Activated CD4-positive, alpha-beta T cell treated with anti-CD3 and anti-CD28 coated beads, Interleukin-2, amount 10 ng/mL, durations not matched to agents 24 days and 14 days (primary cell): Measurements from ENCODE around the gene ALK. TPM values are rescaled to one million over a fixed set of nuclear protein-coding genes. Genes with fewer than 3 reads are reported as not detected.

Experiments used
- DNase-seq: peaks from one replicate; pipeline ENCODE4 v3.0.0; 2022
- H3K27ac Mint-ChIP-seq: one replicate; pipeline ENCODE4 v1.8.0; 2022; ENCODE audit warnings: mild to moderate bottlenecking, mixed read lengths
- H3K27me3 Mint-ChIP-seq: one replicate; pipeline ENCODE4 v1.8.0; 2022; ENCODE audit warnings: mixed read lengths
- H3K36me3 Mint-ChIP-seq: one replicate; pipeline ENCODE4 v1.8.0; 2022; ENCODE audit warnings: low read depth, mild to moderate bottlenecking, mixed read lengths
- H3K4me1 Mint-ChIP-seq: one replicate; pipeline ENCODE4 v1.8.0; 2021; ENCODE audit warnings: mixed read lengths
- H3K4me3 Mint-ChIP-seq: one replicate; pipeline ENCODE4 v1.8.0; 2022; ENCODE audit warnings: mild to moderate bottlenecking, moderate library complexity, mixed read lengths
- H3K9me3 Mint-ChIP-seq: one replicate; pipeline ENCODE4 v1.8.0; 2021; ENCODE audit warnings: mixed read lengths
- intact Hi-C: fragments of 100-400 bp; cut with micrococcal nuclease; formaldehyde crosslinking; loops from one replicate; pipeline ENCODE4 v1.15.1; 2023
- total RNA-seq: library from RNA; stranded (reverse); gene quantifications from 2 replicates; pipeline ENCODE4 v1.2.3, GENCODE V29; 2022

The ALK gene
- total RNA-seq, 1 donor from 2014 or later, result not detected

DNA sequence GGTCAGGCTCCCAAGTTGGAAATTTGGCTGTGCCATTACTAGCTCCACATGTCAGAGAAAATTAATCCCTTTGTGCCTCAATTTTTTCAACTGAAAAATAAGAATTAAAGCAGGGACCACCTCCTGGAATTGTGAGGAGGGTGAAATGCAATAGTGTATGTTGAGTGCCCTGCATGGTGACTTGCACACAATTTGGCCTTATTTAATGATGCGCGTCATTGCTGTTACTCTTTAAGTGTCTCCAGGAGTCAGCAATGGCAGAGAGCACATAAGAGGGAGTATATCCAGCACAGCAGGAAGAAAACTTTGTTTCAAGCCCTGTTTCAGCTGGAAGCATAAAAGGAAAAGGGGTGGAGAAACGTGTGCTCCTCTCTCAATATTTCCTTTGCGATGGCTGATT, 215.8 kb downstream of the ALK start:
- H3K27me3 Mint-ChIP-seq, result peaks cover 6% of the 10 kb centered on the region
- no peak overlapping the region for H3K27ac Mint-ChIP-seq
- no peaks in the 10 kb centered on the region for H3K4me1 Mint-ChIP-seq
- H3K36me3 Mint-ChIP-seq, result no peaks in the 10 kb centered on the region
- no peak for DNase-seq
- no peaks in the 10 kb centered on the region for H3K9me3 Mint-ChIP-seq
- intact Hi-C loops, result no loop called here
- no peak overlapping the region for H3K4me3 Mint-ChIP-seq

DNA sequence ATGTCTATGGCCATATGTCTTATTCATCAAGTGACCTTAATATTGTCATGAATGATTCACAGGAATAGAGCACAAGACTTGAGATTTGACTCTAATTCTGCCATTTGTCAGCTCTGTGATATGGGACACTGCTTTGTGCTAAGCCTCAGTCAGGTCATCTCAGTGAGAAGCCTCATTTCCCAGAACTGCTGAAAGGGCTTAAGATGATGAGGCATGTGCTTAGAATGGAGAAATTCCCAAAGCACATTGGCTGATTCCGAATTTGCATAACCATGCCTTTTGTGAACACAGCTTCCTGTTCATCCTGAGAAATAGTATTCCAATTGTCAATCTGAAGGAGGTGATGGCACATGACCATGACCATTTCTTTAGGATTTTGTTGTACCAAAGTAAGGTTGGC, 218.1 kb downstream of the ALK start:
- Mint-ChIP-seq H3K27ac (no peak overlapping the region), H3K36me3 (no peaks in the 10 kb centered on the region), H3K4me1 (no peaks in the 10 kb centered on the region), H3K27me3 (peaks cover 6% of the 10 kb centered on the region), H3K9me3 (no peaks in the 10 kb centered on the region), H3K4me3 (no peak overlapping the region)
- intact Hi-C loops, result no loop called here
- DNase-seq, result no peak

DNA sequence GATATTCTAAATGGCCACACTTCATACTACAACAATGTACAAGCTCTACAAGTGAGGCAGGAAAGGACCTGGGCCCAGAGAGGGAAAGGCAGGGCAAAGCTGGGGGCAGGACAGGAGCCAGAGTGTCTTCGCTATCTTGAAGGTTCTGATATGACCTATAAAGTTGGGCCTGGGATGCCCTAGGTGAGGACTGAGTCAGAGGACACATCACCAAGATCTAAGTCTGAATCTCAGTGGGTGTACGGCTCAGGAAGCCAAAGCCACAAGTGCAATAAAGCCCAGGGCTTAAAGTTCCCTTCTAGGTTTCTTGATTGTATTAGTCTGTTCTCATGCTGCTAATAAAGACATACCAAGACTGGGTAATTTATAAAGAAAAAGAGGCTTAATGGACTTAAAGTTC, 219.1 kb downstream of the ALK start:
- Mint-ChIP-seq H3K9me3 (no peaks in the 10 kb centered on the region), H3K27ac (no peak overlapping the region), H3K27me3 (peaks cover 6% of the 10 kb centered on the region)

DNA sequence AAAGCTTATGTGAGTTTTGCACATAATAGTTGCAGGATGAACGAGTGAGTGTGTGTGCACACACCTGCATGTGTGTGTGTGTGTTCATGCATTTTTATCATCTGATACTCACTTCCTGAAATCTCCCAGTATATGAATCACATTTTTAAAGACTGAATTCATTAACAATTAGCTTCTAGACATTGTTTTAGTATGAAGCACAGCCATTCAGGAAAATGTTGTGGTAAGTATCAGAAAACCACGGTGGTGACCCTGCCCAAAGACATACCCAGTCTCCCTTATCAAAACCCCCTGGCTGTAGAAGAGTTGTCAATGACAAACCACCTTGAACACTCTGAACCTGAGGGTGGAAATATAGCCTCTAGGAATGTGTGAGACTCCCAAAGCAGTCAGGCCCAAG, 220.8 kb downstream of the ALK start:
- H3K27ac Mint-ChIP-seq, result no peak overlapping the region
- H3K36me3 Mint-ChIP-seq, result no peaks in the 10 kb centered on the region
- H3K27me3 Mint-ChIP-seq, result peaks cover 1% of the 10 kb centered on the region
- no peaks in the 10 kb centered on the region for H3K9me3 Mint-ChIP-seq
- H3K4me3 Mint-ChIP-seq, result no peak overlapping the region
- H3K4me1 Mint-ChIP-seq, result no peaks in the 10 kb centered on the region
- no peak for DNase-seq
- intact Hi-C loops, result no loop called here

More for the DNA sequence above, 219.1 kb downstream of the ALK start:
- no peak for DNase-seq
- Mint-ChIP-seq H3K36me3 (no peaks in the 10 kb centered on the region), H3K4me1 (no peaks in the 10 kb centered on the region), H3K4me3 (no peak overlapping the region)
- intact Hi-C loops, result no loop called here

DNA sequence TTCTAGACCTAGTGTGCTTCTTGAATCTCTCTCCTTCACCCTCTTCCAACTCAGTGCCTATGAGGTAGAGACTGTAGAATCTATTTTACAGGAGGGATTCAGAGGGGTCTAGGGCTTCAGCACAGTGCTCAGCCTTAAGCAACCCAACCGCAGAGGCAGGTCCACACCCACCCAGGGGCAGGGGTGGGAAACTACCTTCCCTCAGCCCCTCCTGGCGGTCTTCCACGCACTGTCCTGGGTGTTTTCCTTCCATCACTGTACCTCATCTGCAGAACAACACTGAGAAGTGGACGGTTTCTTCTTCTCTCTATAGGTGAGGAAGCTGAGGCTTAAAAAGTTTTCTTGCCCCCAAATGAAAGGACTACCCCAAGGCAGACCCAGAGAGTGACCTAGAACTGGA, 222.3 kb downstream of the ALK start:
- intact Hi-C loops, result no loop called here
- H3K27me3 Mint-ChIP-seq, result no peaks in the 10 kb centered on the region

DNA sequence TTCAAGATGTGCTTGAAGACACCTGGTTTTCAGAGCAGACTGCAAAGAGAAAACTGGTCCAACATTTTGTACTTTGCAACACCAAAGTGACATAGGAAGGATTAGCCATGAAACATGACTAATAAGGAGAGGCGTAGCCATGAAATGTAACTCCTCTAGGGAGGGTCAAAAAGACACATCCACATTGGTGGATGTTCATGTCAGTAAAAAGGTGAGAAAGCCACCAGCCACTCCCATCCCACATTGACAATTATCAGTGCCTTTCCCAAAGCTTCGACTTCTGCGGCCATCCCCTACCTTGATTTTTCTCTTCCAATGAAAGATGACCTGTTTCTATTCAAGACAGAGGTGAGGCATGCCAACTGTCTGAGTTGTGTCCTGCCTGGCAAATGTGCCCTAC, 223.2 kb downstream of the ALK start:
- intact Hi-C loops, result no loop called here
- no peak for DNase-seq
- no peaks in the 10 kb centered on the region for H3K27me3 Mint-ChIP-seq
- H3K4me1 Mint-ChIP-seq, result no peaks in the 10 kb centered on the region
- H3K36me3 Mint-ChIP-seq, result no peaks in the 10 kb centered on the region
- H3K9me3 Mint-ChIP-seq, result no peaks in the 10 kb centered on the region
- H3K27ac Mint-ChIP-seq, result no peak overlapping the region
- H3K4me3 Mint-ChIP-seq, result no peak overlapping the region

More for the DNA sequence above, 222.3 kb downstream of the ALK start:
- Mint-ChIP-seq H3K36me3 (no peaks in the 10 kb centered on the region), H3K27ac (no peak overlapping the region), H3K9me3 (no peaks in the 10 kb centered on the region), H3K4me1 (no peaks in the 10 kb centered on the region), H3K4me3 (no peak overlapping the region)
- no peak for DNase-seq

DNA sequence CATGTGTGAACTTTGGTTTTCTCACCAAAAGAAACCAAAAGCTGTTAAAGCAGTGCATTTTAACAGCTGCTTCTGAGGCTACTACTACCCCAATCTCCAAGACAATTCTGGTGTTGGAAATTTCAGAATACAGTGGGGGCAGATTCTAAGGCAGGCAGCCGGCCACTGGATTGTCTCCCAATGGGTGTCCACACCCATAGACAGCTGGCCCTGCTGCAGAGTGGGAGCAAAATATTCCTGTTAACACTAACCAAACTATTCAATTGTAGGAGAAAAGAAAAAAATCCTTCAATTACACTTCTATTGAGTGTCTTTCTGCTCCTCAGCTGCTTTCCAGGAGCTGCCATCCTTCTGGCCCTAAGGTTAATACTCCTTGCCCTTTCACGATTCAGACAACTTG, 223.7 kb downstream of the ALK start:
- Mint-ChIP-seq H3K9me3 (no peaks in the 10 kb centered on the region), H3K4me1 (no peaks in the 10 kb centered on the region), H3K27ac (no peak overlapping the region), H3K27me3 (no peaks in the 10 kb centered on the region), H3K36me3 (no peaks in the 10 kb centered on the region), H3K4me3 (no peak overlapping the region)
- intact Hi-C loops, result no loop called here
- DNase-seq, result no peak

DNA sequence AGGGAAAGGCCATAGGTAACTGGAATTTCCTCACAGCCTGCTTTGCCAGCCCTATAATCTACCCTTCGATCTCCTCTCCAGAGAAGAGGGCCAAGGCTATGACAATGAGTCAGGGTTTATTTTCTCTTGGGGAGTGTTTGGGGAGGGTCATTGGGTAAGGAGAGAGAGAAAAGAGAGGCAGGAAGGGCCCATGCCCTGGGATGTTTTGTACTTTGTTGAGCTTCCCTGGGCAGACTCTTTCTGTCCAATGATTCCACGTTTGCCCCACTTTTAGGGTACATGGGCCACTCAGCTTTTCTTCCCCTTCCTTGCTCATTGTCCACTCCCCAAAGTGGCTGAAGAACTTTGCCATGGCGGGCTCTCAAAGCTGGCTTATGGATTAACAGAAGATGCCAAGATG, 224.2 kb downstream of the ALK start:
- no peaks in the 10 kb centered on the region for H3K4me1 Mint-ChIP-seq
- no peaks in the 10 kb centered on the region for H3K27me3 Mint-ChIP-seq
- no peaks in the 10 kb centered on the region for H3K9me3 Mint-ChIP-seq
- no peak overlapping the region for H3K4me3 Mint-ChIP-seq
- intact Hi-C loops, result no loop called here
- H3K36me3 Mint-ChIP-seq, result no peaks in the 10 kb centered on the region
- no peak for DNase-seq
- no peak overlapping the region for H3K27ac Mint-ChIP-seq

DNA sequence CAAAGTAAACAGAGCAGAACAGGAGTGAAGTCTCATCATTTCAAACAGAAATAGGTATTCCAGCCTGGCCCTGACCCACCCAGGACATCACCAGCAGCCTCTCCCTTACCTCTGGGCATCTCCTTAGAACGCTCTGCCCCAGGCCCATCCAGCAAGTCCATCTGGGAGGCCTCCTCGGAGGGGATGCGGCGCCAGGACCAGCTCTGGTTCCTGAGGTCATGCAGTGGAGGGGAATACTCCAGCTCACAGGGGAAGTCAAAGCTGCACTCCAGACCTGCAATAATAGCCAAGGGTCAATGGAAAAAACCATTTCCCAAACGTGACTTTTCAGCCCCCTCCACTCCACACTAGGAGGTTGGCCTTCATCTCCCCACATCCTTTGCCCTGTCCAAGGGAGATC, 226.6 kb downstream of the ALK start:
- no peaks in the 10 kb centered on the region for H3K9me3 Mint-ChIP-seq
- intact Hi-C loops, result no loop called here

DNA sequence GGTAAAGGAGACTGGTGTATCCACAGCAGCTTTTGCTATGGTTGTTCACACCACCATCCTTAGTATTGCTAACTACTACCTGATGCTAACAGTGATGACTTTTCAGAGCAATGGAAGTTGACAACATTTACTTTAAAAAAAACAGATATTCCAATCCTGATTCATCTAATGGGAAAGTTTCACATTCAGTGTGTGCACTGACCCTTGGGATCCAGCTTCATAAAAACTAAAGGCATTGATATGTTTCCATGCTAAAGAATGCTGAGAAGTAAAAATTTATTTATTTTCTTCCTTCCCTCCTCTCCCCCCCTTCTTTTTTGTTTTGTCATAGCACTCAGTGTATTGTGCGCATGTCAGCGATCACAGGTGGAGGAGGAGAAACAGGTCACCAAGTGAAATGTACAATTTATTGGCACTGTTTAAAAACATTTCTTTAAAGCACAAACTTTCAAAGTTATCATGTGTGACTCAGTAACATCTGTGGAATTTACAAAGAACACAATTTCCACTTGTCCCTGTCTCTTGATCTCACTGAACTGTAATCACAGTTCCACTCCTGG, 229.9 kb downstream of the ALK start:
- H3K27me3 Mint-ChIP-seq, result no peaks in the 10 kb centered on the region
- no peak overlapping the region for H3K27ac Mint-ChIP-seq
- no peak overlapping the region for H3K4me3 Mint-ChIP-seq
- H3K9me3 Mint-ChIP-seq, result no peaks in the 10 kb centered on the region
- no peaks in the 10 kb centered on the region for H3K4me1 Mint-ChIP-seq
- intact Hi-C loops, result no loop called here
- H3K36me3 Mint-ChIP-seq, result no peaks in the 10 kb centered on the region
- peak; percentile 6 for DNase-seq

More for the DNA sequence above, 226.6 kb downstream of the ALK start:
- Mint-ChIP-seq H3K4me1 (no peaks in the 10 kb centered on the region), H3K27me3 (no peaks in the 10 kb centered on the region), H3K27ac (no peak overlapping the region), H3K4me3 (no peak overlapping the region), H3K36me3 (no peaks in the 10 kb centered on the region)
- DNase-seq, result peak; percentile 29

DNA sequence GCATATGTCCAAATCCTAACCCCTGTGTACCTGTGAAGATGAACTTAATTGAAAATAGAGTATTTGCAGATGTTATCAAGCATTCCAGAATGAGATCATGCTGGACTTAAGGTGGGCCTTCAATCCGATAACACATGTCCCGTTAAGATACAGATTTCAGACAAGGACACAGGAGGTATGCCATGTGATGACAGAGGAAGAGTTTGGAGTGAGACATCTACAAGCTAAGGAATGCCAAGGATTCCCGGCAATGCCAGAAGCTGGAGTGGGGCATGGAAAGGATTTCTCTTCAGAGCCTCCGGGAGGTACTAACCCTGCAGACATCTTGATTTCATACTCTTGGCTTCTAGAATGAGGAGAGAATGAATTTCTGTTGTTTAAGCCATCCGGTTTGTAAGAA, 231.7 kb downstream of the ALK start:
- Mint-ChIP-seq H3K9me3 (no peaks in the 10 kb centered on the region), H3K36me3 (no peaks in the 10 kb centered on the region), H3K27ac (no peak overlapping the region), H3K4me3 (no peak overlapping the region), H3K4me1 (no peaks in the 10 kb centered on the region), H3K27me3 (no peaks in the 10 kb centered on the region)
- DNase-seq, result peak; percentile 20
- intact Hi-C loops, result no loop called here

DNA sequence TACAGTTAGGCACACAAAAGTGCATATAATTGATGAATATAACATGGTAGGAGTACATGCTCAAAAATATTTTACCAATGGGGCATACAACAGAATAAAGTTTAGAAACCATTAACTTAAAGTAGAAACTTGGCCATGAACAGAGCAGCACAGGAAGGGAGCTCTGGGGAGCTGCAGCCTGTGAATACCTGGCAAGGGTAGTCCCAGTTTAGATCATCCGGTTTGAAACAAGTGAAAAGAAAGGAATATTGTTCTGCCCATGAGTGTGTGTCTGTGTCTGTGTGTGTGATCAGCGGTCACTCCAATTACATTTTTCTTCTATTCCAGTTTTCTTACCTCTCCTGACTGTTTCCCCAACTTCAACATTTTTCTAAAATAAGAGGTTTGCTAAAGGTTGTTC, 233.0 kb downstream of the ALK start:
- H3K9me3 Mint-ChIP-seq, result no peaks in the 10 kb centered on the region
- H3K36me3 Mint-ChIP-seq, result no peaks in the 10 kb centered on the region
- H3K27me3 Mint-ChIP-seq, result no peaks in the 10 kb centered on the region
- H3K27ac Mint-ChIP-seq, result no peak overlapping the region
- H3K4me3 Mint-ChIP-seq, result no peak overlapping the region
- peak; percentile 3 for DNase-seq
- no peaks in the 10 kb centered on the region for H3K4me1 Mint-ChIP-seq
- intact Hi-C loops, result no loop called here

DNA sequence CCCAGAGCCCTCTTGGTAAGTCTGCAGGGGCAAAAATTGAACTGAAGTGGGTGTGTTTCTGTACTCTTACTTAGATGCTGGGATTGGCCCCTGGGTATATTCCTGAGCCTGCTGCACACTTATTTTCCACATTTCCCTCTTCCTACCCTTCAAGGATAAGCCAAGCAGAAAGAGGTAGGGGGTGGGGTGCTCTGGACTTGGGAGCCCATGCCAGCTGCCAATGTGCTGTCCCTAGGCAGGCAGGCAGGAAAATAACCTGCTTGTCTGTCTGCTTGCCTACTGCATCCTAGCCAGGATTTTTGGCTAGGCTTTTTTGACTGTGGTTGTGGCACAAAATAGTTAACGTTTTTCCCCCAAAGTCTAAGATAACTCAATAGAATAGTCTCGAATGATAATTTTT, 234.3 kb downstream of the ALK start:
- Mint-ChIP-seq H3K27ac (no peak overlapping the region), H3K9me3 (no peaks in the 10 kb centered on the region), H3K27me3 (no peaks in the 10 kb centered on the region), H3K36me3 (no peaks in the 10 kb centered on the region), H3K4me1 (no peaks in the 10 kb centered on the region), H3K4me3 (no peak overlapping the region)
- intact Hi-C loops, result no loop called here
- no peak for DNase-seq

DNA sequence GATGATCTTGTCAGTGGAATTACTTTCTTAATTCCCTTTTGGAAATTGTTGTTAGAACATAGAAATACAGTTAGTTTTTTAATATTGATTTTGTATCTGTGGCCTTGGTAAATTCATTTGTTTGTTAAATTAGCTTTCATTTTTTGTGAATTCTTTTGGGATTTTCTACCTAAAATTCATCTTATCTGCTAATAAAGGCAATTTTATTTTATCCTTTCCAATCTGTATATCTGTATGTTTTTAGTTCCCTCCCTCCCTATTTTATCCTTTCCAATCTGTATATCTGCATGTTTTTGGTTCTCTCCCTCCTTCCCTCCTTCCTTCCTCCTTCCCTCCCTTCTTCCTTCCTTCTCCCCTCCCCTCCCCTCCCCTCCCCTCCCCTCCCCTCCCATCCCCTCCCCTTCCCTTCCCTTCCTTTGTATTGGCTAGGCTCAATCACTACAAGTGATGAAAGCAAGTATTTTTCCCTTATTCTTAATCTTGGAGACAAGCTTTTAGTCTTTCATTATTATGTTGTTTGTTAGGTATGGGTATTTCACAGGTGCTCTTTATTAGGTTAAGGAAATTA, 244.4 kb downstream of the ALK start:
- Mint-ChIP-seq H3K27ac (no peak overlapping the region), H3K27me3 (peaks cover 12% of the 10 kb centered on the region), H3K4me3 (no peak overlapping the region), H3K4me1 (no peaks in the 10 kb centered on the region), H3K36me3 (no peaks in the 10 kb centered on the region), H3K9me3 (no peaks in the 10 kb centered on the region)
- no peak for DNase-seq
- intact Hi-C loops, result no loop called here

DNA sequence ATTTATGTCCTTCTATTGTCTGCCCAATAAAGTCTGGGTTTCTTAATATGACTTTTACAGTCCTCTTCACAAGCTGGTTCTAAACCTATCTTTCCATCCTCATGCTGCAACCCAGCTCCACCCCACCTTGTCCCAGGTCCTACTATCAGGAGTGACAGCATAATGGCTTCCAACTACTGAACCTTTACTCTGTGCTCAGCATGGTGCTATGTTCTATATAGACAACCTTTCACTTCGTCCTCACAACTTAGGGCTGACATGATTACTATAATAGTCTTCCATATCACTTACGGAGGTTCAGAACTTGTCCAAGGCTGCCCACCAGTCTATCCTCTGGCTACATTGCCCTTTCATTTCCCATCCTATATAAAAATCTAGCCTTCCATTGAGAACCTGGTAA, 256.8 kb downstream of the ALK start:
- Mint-ChIP-seq H3K4me1 (no peaks in the 10 kb centered on the region), H3K36me3 (no peaks in the 10 kb centered on the region), H3K9me3 (no peaks in the 10 kb centered on the region), H3K27ac (no peak overlapping the region), H3K27me3 (peaks cover 3% of the 10 kb centered on the region), H3K4me3 (no peak overlapping the region)
- intact Hi-C loops, result no loop called here
- DNase-seq, result no peak
